H1 (cell line): ENCODE data around the gene OBSCN. TPM values are rescaled to one million over a fixed set of nuclear protein-coding genes. Genes with fewer than 3 reads are reported as not detected.

Experiments used
- CBX8 ChIP-seq: fragments of 300-800, 300-1000 bp; sonication (generic); IDR thresholded peaks from 2 replicates; pipeline ENCODE4 v1.7.1; 2016; ENCODE audit warnings: low read depth, low read length, borderline replicate concordance
- polyA plus RNA-seq, 7 experiments: library from polyadenylated mRNA; depleted of rRNA in 3 of 7; stranded (reverse) in 5 of 7; unstranded in 2 of 7; fragments of >200 nt in 5 of 7; fragments of 200-250 nt in 2 of 7; gene quantifications; 1 replicate in 5 of 7; 2 replicates in 1 of 7; 4 replicates in 1 of 7; pipeline versions ENCODE4 v1.2.1 to v1.2.3, GENCODE V29; 2011 to 2013; ENCODE audit warnings: missing spikeins in 2 of 7, mixed read lengths in 2 of 7
- total RNA-seq: library from RNA; stranded (reverse); fragmentation: NEBNext Ultra II Directional; extraction: Animal tissue kit (Norgen Biotek cat#: 25700); gene quantifications from 2 replicates; pipeline ENCODE4 v1.2.1, GENCODE V29; 2021

OBSCN gene
- total and polyA plus RNA-seq, 2 of the 8 experiments (the other 6 are each of a cell fraction or from before 2014, with no cell fraction given) = 7.5 to 28.4 TPM

GRCh38 chr1:228287541-228288425 lies 79.9 kb downstream of the OBSCN start (continued):
- no peak for TF ChIP-seq CBX8
- TF ChIP-seq, all 59 proteins: peak for 0
